ENCODE measurements around the gene MEI1. TPM values are rescaled to one million over a fixed set of nuclear protein-coding genes. Genes with fewer than 3 reads are reported as not detected.

Gene MEI1
- total and polyA plus RNA-seq, 4 donors = 1.5 to 3.6 (median 2.0) TPM

Small RNAs within 50 kb of the gene (small RNA-seq; reads per million reads assigned to genes)
- not detected for gene HMGN2P10 (ENCODE audit: low replicate concordance)
- gene RF00019 (ENCODE audit: low replicate concordance) = not detected
- not detected for gene RNU6-476P (ENCODE audit: low replicate concordance)
- not detected for gene RNU6ATAC22P (ENCODE audit: low replicate concordance)

Other genes starting within 250 kb of the MEI1 start
- 10 to 100 TPM; 30.0 to 48.8 TPM for gene PHF5A, start 230.8 kb upstream of the MEI1 start, total RNA-seq
- 10 to 100 TPM; 43.0 to 46.3 TPM for gene PHF5A, start 230.8 kb upstream of the MEI1 start, polyA plus RNA-seq (ENCODE audit: insufficient read length in 2 of 2)
- gene ACO2, start 230.4 kb upstream of the MEI1 start, total RNA-seq = 100 to 1,000 TPM; 101 to 113 TPM
- 100 to 1,000 TPM; 181 to 183 TPM for gene ACO2, start 230.4 kb upstream of the MEI1 start, polyA plus RNA-seq (ENCODE audit: insufficient read length in 2 of 2)
- gene POLR3H, start 155.0 kb upstream of the MEI1 start, total RNA-seq = 10 to 100 TPM; 17.9 to 33.2 TPM
- gene POLR3H, start 155.0 kb upstream of the MEI1 start, polyA plus RNA-seq (ENCODE audit: insufficient read length in 2 of 2) = 10 to 100 TPM; 82.6 to 91.5 TPM
- gene CSDC2, start 138.5 kb upstream of the MEI1 start, total RNA-seq = 1 to 10 TPM; 8.0 to 9.0 TPM
- gene CSDC2, start 138.5 kb upstream of the MEI1 start, polyA plus RNA-seq (ENCODE audit: insufficient read length in 2 of 2) = 10 to 100 TPM; 45.6 to 49.7 TPM
- gene PMM1, start 109.7 kb upstream of the MEI1 start, total RNA-seq = 10 to 100 TPM; 18.5 to 18.9 TPM
- 10 to 100 TPM; 65.6 to 67.3 TPM for gene PMM1, start 109.7 kb upstream of the MEI1 start, polyA plus RNA-seq (ENCODE audit: insufficient read length in 2 of 2)
- 10 to 100 TPM; 28.4 TPM for gene DESI1, start 78.5 kb upstream of the MEI1 start, total RNA-seq
- gene DESI1, start 78.5 kb upstream of the MEI1 start, polyA plus RNA-seq (ENCODE audit: insufficient read length in 2 of 2) = 10 to 100 TPM; 64.1 TPM
- gene XRCC6, start 78.2 kb upstream of the MEI1 start, total RNA-seq = 100 to 1,000 TPM; 213 to 239 TPM
- 100 to 1,000 TPM; 219 to 221 TPM for gene XRCC6, start 78.2 kb upstream of the MEI1 start, polyA plus RNA-seq (ENCODE audit: insufficient read length in 2 of 2)
- gene SNU13, start 10.6 kb upstream of the MEI1 start, total RNA-seq = 100 to 1,000 TPM in 1 of 2 donors, 10 to 100 TPM in 1; 89.4 to 123 TPM
- gene SNU13, start 10.6 kb upstream of the MEI1 start, polyA plus RNA-seq (ENCODE audit: insufficient read length in 2 of 2) = 100 to 1,000 TPM; 233 to 245 TPM
- gene CCDC134, start 101.2 kb downstream of the MEI1 start, total RNA-seq = 10 to 100 TPM; 10.0 to 12.6 TPM
- gene CCDC134, start 101.2 kb downstream of the MEI1 start, polyA plus RNA-seq (ENCODE audit: insufficient read length in 2 of 2) = 1 to 10 TPM; 5.8 to 6.5 TPM
- gene SREBF2, start 133.6 kb downstream of the MEI1 start, total RNA-seq = 10 to 100 TPM; 60.2 to 68.1 TPM
- 100 to 1,000 TPM; 170 to 176 TPM for gene SREBF2, start 133.6 kb downstream of the MEI1 start, polyA plus RNA-seq (ENCODE audit: insufficient read length in 2 of 2)
- gene SHISA8, start 215.6 kb downstream of the MEI1 start, total RNA-seq = under 1 TPM; 0.40 to 0.61 TPM
- 1 to 10 TPM; 3.0 to 5.2 TPM for gene SHISA8, start 215.6 kb downstream of the MEI1 start, polyA plus RNA-seq (ENCODE audit: insufficient read length in 2 of 2)
- 1 to 10 TPM in 1 of 2 donors, under 1 TPM in 1; 0.79 to 1.1 TPM for gene TNFRSF13C, start 227.3 kb downstream of the MEI1 start, total RNA-seq
- gene TNFRSF13C, start 227.3 kb downstream of the MEI1 start, polyA plus RNA-seq (ENCODE audit: insufficient read length in 2 of 2) = 1 to 10 TPM; 2.3 to 2.9 TPM
- 1 to 10 TPM; 5.2 to 9.0 TPM for gene CENPM, start 247.6 kb downstream of the MEI1 start, total RNA-seq
- gene CENPM, start 247.6 kb downstream of the MEI1 start, polyA plus RNA-seq (ENCODE audit: insufficient read length in 2 of 2) = 10 to 100 TPM; 12.2 to 13.0 TPM

All from spinal cord (tissue), 4 donors.